NCI-H1092 (cell line): Measurements from ENCODE around the gene MALL.
"Not testable (repeated sequence)": the region's sequence is repeated elsewhere in the genome, so short reads cannot be mapped to it uniquely, and the experiment has no call there.

Source experiments
- DNase-seq: peaks from one replicate; lab custom pipeline; 2025; lab: John Stamatoyannopoulos, UW

MALL gene

GRCh38 chr2:110115291-110116032 is at the start of gene MALL:
MALL (minus strand) TSS chr2:110115822; CDS start chr2:110115792, 30 bp downstream.
- no peak for DNase-seq

GRCh38 chr2:110157153-110157793 is 41.7 kb upstream of the MALL start:
- DNase-seq: peak; percentile 1

- not testable (repeated sequence) for DNase-seq
These were observed 39.2 kb upstream of the MALL start for GRCh38 chr2:110154828-110155227.

GRCh38 chr2:110154188-110154587 is 38.6 kb upstream of the MALL start:
- not testable (repeated sequence) for DNase-seq

- DNase-seq: no peak
These were observed 37.8 kb upstream of the MALL start for GRCh38 chr2:110153416-110153815.

- no peak for DNase-seq
These were observed 37.3 kb upstream of the MALL start for GRCh38 chr2:110152943-110153342.

- DNase-seq: no peak
These were observed 34.0 kb upstream of the MALL start for GRCh38 chr2:110149330-110150220.

GRCh38 chr2:110146945-110147332 is 31.3 kb upstream of the MALL start:
- no peak for DNase-seq

- DNase-seq: no peak
These were observed 30.7 kb upstream of the MALL start for GRCh38 chr2:110146183-110146944.

GRCh38 chr2:110143982-110144381 is 28.4 kb upstream of the MALL start:
- DNase-seq: no peak

- no peak for DNase-seq
These were observed 24.8 kb upstream of the MALL start for GRCh38 chr2:110140401-110140800.

- DNase-seq: no peak
These were observed 18.4 kb upstream of the MALL start for GRCh38 chr2:110134025-110134424.

GRCh38 chr2:110131166-110131565 is 15.5 kb upstream of the MALL start:
- DNase-seq: no peak

GRCh38 chr2:110130757-110131156 is 15.1 kb upstream of the MALL start:
- DNase-seq: no peak

GRCh38 chr2:110126906-110127305 is 11.3 kb upstream of the MALL start:
- DNase-seq: no peak

GRCh38 chr2:110126086-110126773 is 10.6 kb upstream of the MALL start:
- DNase-seq: no peak

- no peak for DNase-seq
These were observed 9.5 kb upstream of the MALL start for GRCh38 chr2:110124939-110125691.

GRCh38 chr2:110124038-110124825 is 8.6 kb upstream of the MALL start:
- DNase-seq: no peak

- DNase-seq: no peak
These were observed 6.0 kb upstream of the MALL start for GRCh38 chr2:110121592-110121991.

GRCh38 chr2:110121052-110121334 is 5.4 kb upstream of the MALL start:
- no peak for DNase-seq
